GM12878 (cell line): ENCODE results near the gene SUFU. TPM values are rescaled to one million over a fixed set of nuclear protein-coding genes. Genes with fewer than 3 reads are reported as not detected.

Experiments
- ATAC-seq: fragments of 200-7000 bp; cut with Tn5 transposase; 3 replicates; pipeline ENCODE4 v1.9.1; 2020; ENCODE audit warnings: mild to moderate bottlenecking, moderate library complexity
- BruUV-seq: library from RNA; stranded (reverse); fragments of 400-500 nt; replicated peaks from 2 replicates; lab custom pipeline; 2021; lab: Mats Ljungman, UMichigan
- CTCF ChIA-PET: fragments of 300-600 bp; sonication (Branson Sonifier 250); formaldehyde crosslinking; extraction: SDS; loops from one replicate; lab custom pipeline; 2021; ENCODE audit warnings: inconsistent platforms; lab: Yijun Ruan, JAX
- POLR2A ChIA-PET: fragments of 350-600 bp; formaldehyde crosslinking; extraction: SDS; loops from one replicate; lab custom pipeline; 2021; ENCODE audit warnings: inconsistent platforms; lab: Charles Lee
- RAD21 ChIA-PET: fragments of 300-600 bp; sonication (Branson Sonifier 250); formaldehyde crosslinking; loops from one replicate; lab custom pipeline; 2023; ENCODE audit warnings: antibody characterized with exemption; ENCODE audit not compliant: unreplicated experiment; lab: Charles Lee
- SMC1A ChIA-PET: fragments of 300-600 bp; sonication (Branson Sonifier 250); formaldehyde crosslinking; loops from one replicate; lab custom pipeline; 2023; ENCODE audit not compliant: unreplicated experiment, uncharacterized antibody; lab: Charles Lee
- DNase-seq: peaks from one replicate; pipeline ENCODE4 v3.0.0-alpha.2; 2011; ENCODE audit warnings: low read depth, low spot score
- FAIRE-seq: peaks from 3 replicates; lab custom pipeline; 2011; peaks lifted over from hg19 to GRCh38; lab: Jason Lieb, UNC
- H2AFZ ChIP-seq: 2 replicates; pipeline ENCODE4 v1.6.0; 2011; ENCODE audit warnings: low read depth, low read length, control low read depth; ENCODE audit not compliant: control insufficient read depth
- H3K27ac ChIP-seq: 2 replicates; pipeline ENCODE4 v1.5.1; 2011; ENCODE audit warnings: control low read depth; ENCODE audit not compliant: control insufficient read depth, insufficient read depth
- H3K27me3 ChIP-seq, 2 experiments: replicated peaks in 1 of 2; 2 replicates each; pipeline versions ENCODE4 v1.6.0 to v1.6.1; 2011; ENCODE audit warnings: low read length in 1 of 2; ENCODE audit not compliant: control insufficient read depth in 2 of 2, insufficient read depth in 2 of 2
- H3K36me3 ChIP-seq, 2 experiments: 2 replicates each; pipeline ENCODE4 v1.5.1; 2011; ENCODE audit warnings: low read length in 1 of 2; ENCODE audit not compliant: control insufficient read depth in 2 of 2, insufficient read depth in 2 of 2
- H3K4me1 ChIP-seq: 2 replicates; pipeline ENCODE4 v1.6.1; 2011; ENCODE audit warnings: mild to moderate bottlenecking, low read length, moderate library complexity, mixed read lengths; ENCODE audit not compliant: control insufficient read depth, insufficient read depth
- H3K4me2 ChIP-seq: 2 replicates; pipeline ENCODE4 v1.6.0; 2011; ENCODE audit warnings: control low read depth; ENCODE audit not compliant: control insufficient read depth, insufficient read depth
- H3K4me3 ChIP-seq: fragments of 200-600 bp; sonication (generic); 2 replicates; pipeline ENCODE4 v1.5.1; 2016
- H3K79me2 ChIP-seq: 2 replicates; pipeline ENCODE4 v1.6.0; 2011; ENCODE audit warnings: low read length; ENCODE audit not compliant: control insufficient read depth, insufficient read depth
- H3K9ac ChIP-seq: 2 replicates; pipeline ENCODE4 v1.8.0; 2011; ENCODE audit warnings: low read length, control low read depth, mixed read lengths; ENCODE audit not compliant: control insufficient read depth, insufficient read depth
- H3K9me3 ChIP-seq: replicated peaks from 3 replicates; pipeline ENCODE4 v1.5.1; 2011; ENCODE audit warnings: mild to moderate bottlenecking, low read length; ENCODE audit not compliant: control insufficient read depth, insufficient read depth
- H4K20me1 ChIP-seq: 2 replicates; pipeline ENCODE4 v1.6.0; 2011; ENCODE audit not compliant: control insufficient read depth, insufficient read depth
- BACH1 ChIP-seq: fragments of 450-650 bp; IDR thresholded peaks from 2 replicates; pipeline ENCODE4 v1.6.1; 2017; ENCODE audit warnings: mild to moderate bottlenecking, borderline replicate concordance
- CEBPB ChIP-seq, 2 experiments: fragments of 150-350 bp in 1 of 2; IDR thresholded peaks; 2 replicates each; pipeline ENCODE4 v1.6.1; 2012 to 2014; ENCODE audit warnings: low read depth in 2 of 2, low read length in 2 of 2, borderline replicate concordance in 1 of 2, inconsistent platforms in 1 of 2
- CHD1 ChIP-seq: IDR thresholded peaks from 2 replicates; pipeline ENCODE4 v1.6.1; 2012; ENCODE audit warnings: low read depth, low read length, improper control_type of control experiment
- CHD2 ChIP-seq: IDR thresholded peaks from 2 replicates; pipeline ENCODE4 v1.6.1; 2011; ENCODE audit warnings: low read depth, low read length, improper control_type of control experiment, borderline replicate concordance
- ELK1 ChIP-seq: IDR thresholded peaks from 2 replicates; pipeline ENCODE4 v1.6.1; 2012; ENCODE audit warnings: low read depth, low read length, improper control_type of control experiment
- LARP7 ChIP-seq: fragments of 450-650 bp; IDR thresholded peaks from 2 replicates; pipeline ENCODE4 v1.6.1; 2017; ENCODE audit warnings: mild to moderate bottlenecking
- NBN ChIP-seq: fragments of 450-650 bp; IDR thresholded peaks from 2 replicates; pipeline ENCODE4 v1.6.1; 2016
- NFIC ChIP-seq: IDR thresholded peaks from 2 replicates; pipeline ENCODE4 v1.6.1; 2012; ENCODE audit warnings: low read depth, mild to moderate bottlenecking, inconsistent platforms, low read length, moderate library complexity
- NR2C1 ChIP-seq: fragments of 450-650 bp; IDR thresholded peaks from 2 replicates; pipeline ENCODE4 v1.6.1; 2017; ENCODE audit warnings: antibody characterized with exemption, mild to moderate bottlenecking, moderate library complexity
- RAD21 ChIP-seq: IDR thresholded peaks from 2 replicates; pipeline ENCODE4 v1.6.1; 2011; ENCODE audit warnings: mild to moderate bottlenecking, low read depth, low read length, moderate library complexity; ENCODE audit not compliant: insufficient read depth
- SREBF1 ChIP-seq: IDR thresholded peaks from 2 replicates; pipeline ENCODE4 v1.6.1; 2012; ENCODE audit warnings: mild to moderate bottlenecking, low read length
- WGBS: methylation state at CpG from one replicate; pipeline ENCODE4 v1.1.6; 2016; ENCODE audit warnings: low lambda C conversion rate; ENCODE audit not compliant: insufficient replicate concordance, insufficient coverage; ENCODE audit errors: missing lambda C conversion rate; 5-methylcytosine and 5-hydroxymethylcytosine counted together
- in situ Hi-C: fragments of 300-500 bp; cut with MboI; formaldehyde crosslinking; loops from 9 replicates; pipeline ENCODE4 v1.14.3; 2018; ENCODE audit warnings: mixed read lengths
- intact Hi-C: fragments of 100-400 bp; cut with micrococcal nuclease; formaldehyde crosslinking; loops from one replicate; pipeline ENCODE4 v1.14.2; 2022; ENCODE audit not compliant: unreplicated experiment
- polyA plus RNA-seq, 11 experiments: library from polyadenylated mRNA; depleted of rRNA in 4 of 11; unstranded in 6 of 11; stranded (reverse) in 5 of 11; fragments of >200 nt; fragmentation: Nextera tagmentation in 4 of 11; fragmentation: Illumina TruSeq in 1 of 11; extraction: Ambion mirVana in 4 of 11; extraction: Trizol in 1 of 11; gene quantifications; 1 replicate in 1 of 11; 2 replicates in 10 of 11; pipeline versions ENCODE4 v1.2.1 to v1.2.3, GENCODE V29; 2011 to 2016; ENCODE audit warnings: inconsistent platforms in 2 of 11, missing spikeins in 2 of 11, low read depth in 1 of 11
- total RNA-seq, 4 experiments: library from RNA; depleted of rRNA in 3 of 4; stranded (reverse); fragments of >200 nt in 3 of 4; fragmentation: Illumina TruSeq in 1 of 4; extraction: Trizol in 1 of 4; gene quantifications; 2 replicates each; pipeline versions ENCODE4 v1.2.1 to v1.2.3, GENCODE V29; 2013 to 2021
- TF ChIP-seq, protein P1 (sequence below): fragments of 150-350 bp; IDR thresholded peaks from 2 replicates; pipeline ENCODE4 v1.6.1; 2016; ENCODE audit warnings: low read depth, low read length
- TF ChIP-seq, protein P2 (sequence below): IDR thresholded peaks from 2 replicates; pipeline ENCODE4 v1.6.1; 2011; ENCODE audit warnings: borderline replicate concordance, low read depth, mild to moderate bottlenecking, moderate library complexity, mixed read lengths, low read length; ENCODE audit not compliant: insufficient read depth; ENCODE audit errors: extremely low read length

SUFU gene
- total and polyA plus RNA-seq, 10 of the 15 experiments (the other 5 are each of a cell fraction or from before 2014, with no cell fraction given), result 0.68 to 7.7 (median 2.4) TPM

DNA sequence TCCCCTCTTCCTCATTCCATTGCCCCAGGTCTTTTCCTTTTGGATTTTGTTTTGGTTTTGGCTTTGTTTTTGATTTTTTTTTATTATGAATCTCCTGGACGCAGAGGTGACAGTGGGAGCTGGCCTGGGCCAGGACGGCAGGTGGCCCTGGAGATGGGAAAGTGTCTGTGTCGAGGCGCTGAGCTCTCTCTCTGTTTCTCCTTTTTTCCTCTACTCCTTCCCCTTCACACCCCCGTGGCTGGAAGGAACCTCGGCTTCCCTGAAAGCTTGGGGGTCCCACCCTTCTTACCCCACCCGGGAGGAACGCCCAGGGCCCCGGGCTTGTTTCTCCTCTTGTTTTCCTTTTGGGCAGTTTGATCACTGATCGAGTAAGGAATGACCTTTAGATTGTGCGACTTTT, 153.7 kb downstream of the SUFU start (continued):
- TF ChIP-seq ELK1 (no peak), CHD2 (no peak), NFIC (no peak), SREBF1 (no peak), NR2C1 (no peak), CHD1 (no peak)
- TF ChIP-seq, all 136 proteins: peak for 0

DNA sequence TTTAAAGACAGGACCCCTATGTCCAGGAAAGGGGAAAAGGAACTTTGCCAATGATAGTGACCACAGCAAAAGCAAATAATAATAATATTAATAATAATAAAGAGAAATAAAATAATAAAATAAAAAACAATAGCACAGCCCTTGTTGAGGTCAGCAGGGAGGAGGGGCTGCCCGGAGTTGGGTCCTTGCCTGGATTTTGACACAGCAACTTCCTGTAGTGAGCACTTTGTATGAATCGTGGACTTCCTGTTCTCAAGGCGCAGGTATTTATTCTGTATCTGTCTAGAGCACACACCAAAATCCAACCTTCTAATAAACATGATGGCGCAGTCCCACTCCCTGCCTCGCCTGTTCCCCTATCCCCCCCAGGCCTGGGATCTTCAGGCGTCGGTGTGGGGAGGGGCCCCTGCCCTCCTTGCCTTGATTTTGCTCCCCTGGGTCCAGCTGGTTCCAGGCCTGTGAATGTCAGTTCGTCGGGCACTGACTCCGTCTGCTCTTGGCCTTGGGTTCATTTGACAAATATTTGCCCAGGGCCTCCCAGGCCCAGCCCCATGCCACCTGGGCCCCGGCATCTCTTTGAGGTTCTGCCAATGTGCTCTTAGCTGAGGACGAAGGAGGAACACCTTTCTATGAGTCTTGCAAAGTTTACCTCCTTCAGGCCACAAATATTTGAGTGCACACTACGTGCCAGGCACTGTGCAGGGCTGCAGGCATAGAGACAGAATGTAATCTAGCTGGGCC, 154.4 kb downstream of the SUFU start:
- POLR2A ChIA-PET, result interaction anchor here (0.6 to 4.1 kb wide), 5 partner anchors 8 to 49 kb away, joined by 3 to 52 read pairs (median 5); partner anchors contain the start of gene TRIM8
- BruUV-seq, result TSS peak; percentile 34
- Histone ChIP-seq H4K20me1 (no peaks in the 10 kb centered on the region), H3K9me3 (no peaks in the 10 kb centered on the region), H3K27ac (no peak overlapping the region), H3K4me2 (no peak overlapping the region), H3K36me3 (peaks cover 27 to 36% of the 10 kb centered on the region in 2 experiments), H3K4me1 (peaks cover 30% of the 10 kb centered on the region), H3K79me2 (peaks cover 15% of the 10 kb centered on the region), H3K9ac (no peak overlapping the region), H2AFZ (no peak overlapping the region), H3K4me3 (no peak overlapping the region), H3K27me3 (no peaks in the 10 kb centered on the region)
- intact Hi-C loops (no loop called here), in situ Hi-C loops (no loop called here)
- RAD21 ChIA-PET, result interaction anchor here (0.9 to 4.8 kb wide), 2 partner anchors 18 to 56 kb away, joined by 3 to 65 read pairs; partner anchors contain the start of genes ARL3 and SFXN2
- ATAC-seq (no peak), FAIRE-seq (no peak), DNase-seq (no peak)
- WGBS, result 73% methylated on average over 13 of the region's 13 CpGs
- CTCF ChIA-PET, result interaction anchor here (9.4 kb wide), 1 partner anchor 18 kb away, joined by 82 read pairs; no protein-coding TSS in a partner anchor
- SMC1A ChIA-PET, result interaction anchor here (1.5 to 4.6 kb wide), 3 partner anchors 12 to 17 kb away, joined by 5 to 45 read pairs (median 27); partner anchors contain the start of gene TRIM8
- TF ChIP-seq NBN (no peak), LARP7 (no peak), RAD21 (no peak), CEBPB (IDR thresholded peaks at IDR 0.05; ENCODE audit: borderline replicate concordance in 1 of 2, low read depth in 2 of 2, low read length in 2 of 2) (no peak), BACH1 (no peak)
- TF ChIP-seq, protein P1, sequence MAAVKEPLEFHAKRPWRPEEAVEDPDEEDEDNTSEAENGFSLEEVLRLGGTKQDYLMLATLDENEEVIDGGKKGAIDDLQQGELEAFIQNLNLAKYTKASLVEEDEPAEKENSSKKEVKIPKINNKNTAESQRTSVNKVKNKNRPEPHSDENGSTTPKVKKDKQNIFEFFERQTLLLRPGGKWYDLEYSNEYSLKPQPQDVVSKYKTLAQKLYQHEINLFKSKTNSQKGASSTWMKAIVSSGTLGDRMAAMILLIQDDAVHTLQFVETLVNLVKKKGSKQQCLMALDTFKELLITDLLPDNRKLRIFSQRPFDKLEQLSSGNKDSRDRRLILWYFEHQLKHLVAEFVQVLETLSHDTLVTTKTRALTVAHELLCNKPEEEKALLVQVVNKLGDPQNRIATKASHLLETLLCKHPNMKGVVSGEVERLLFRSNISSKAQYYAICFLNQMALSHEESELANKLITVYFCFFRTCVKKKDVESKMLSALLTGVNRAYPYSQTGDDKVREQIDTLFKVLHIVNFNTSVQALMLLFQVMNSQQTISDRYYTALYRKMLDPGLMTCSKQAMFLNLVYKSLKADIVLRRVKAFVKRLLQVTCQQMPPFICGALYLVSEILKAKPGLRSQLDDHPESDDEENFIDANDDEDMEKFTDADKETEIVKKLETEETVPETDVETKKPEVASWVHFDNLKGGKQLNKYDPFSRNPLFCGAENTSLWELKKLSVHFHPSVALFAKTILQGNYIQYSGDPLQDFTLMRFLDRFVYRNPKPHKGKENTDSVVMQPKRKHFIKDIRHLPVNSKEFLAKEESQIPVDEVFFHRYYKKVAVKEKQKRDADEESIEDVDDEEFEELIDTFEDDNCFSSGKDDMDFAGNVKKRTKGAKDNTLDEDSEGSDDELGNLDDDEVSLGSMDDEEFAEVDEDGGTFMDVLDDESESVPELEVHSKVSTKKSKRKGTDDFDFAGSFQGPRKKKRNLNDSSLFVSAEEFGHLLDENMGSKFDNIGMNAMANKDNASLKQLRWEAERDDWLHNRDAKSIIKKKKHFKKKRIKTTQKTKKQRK, result no peak
- TF ChIP-seq, protein P2, sequence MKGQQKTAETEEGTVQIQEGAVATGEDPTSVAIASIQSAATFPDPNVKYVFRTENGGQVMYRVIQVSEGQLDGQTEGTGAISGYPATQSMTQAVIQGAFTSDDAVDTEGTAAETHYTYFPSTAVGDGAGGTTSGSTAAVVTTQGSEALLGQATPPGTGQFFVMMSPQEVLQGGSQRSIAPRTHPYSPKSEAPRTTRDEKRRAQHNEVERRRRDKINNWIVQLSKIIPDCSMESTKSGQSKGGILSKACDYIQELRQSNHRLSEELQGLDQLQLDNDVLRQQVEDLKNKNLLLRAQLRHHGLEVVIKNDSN, result no peak
